GM23338 (cell line): Measurements from ENCODE around the gene RFX3.

Experiments used
- POLR2AphosphoS5 ChIP-seq: IDR thresholded peaks from 2 replicates; pipeline ENCODE4 v1.6.1; 2016; ENCODE audit warnings: antibody characterized with exemption, low read depth
- STAT1 ChIP-seq: IDR thresholded peaks from one replicate; pipeline ENCODE4 v1.6.1; 2016; ENCODE audit warnings: antibody characterized with exemption; ENCODE audit not compliant: unreplicated experiment
- TF ChIP-seq, protein P1 (sequence below), 2 experiments: fragments of 200-600 bp in 1 of 2; sonication (generic) in 1 of 2; conservative IDR thresholded peaks; 2 replicates each; pipeline versions ENCODE4 v1.5.1 to v1.6.1; 2016 to 2017; ENCODE audit warnings: antibody characterized with exemption in 2 of 2, low read depth in 2 of 2, mild to moderate bottlenecking in 2 of 2, moderate library complexity in 1 of 2

DNA sequence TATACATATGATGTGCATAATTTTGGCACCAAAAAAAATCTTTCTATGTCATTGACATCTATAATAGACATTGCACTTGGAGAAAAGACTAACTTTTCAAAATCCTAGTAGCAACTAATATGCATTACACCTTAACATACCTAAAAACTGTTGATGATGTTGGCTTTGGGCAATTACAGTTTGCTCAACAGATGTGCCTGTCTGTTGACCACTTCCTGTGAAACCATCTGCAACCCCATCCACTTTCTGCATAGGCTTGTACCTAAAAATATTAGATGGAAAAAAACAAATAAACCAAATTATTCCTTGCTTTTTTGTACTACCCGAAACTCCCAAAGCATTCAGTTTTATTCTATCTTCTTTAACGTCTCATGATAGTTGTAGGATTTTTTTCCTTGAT is 248.6 kb downstream of the RFX3 start:
- TF ChIP-seq, protein P1, sequence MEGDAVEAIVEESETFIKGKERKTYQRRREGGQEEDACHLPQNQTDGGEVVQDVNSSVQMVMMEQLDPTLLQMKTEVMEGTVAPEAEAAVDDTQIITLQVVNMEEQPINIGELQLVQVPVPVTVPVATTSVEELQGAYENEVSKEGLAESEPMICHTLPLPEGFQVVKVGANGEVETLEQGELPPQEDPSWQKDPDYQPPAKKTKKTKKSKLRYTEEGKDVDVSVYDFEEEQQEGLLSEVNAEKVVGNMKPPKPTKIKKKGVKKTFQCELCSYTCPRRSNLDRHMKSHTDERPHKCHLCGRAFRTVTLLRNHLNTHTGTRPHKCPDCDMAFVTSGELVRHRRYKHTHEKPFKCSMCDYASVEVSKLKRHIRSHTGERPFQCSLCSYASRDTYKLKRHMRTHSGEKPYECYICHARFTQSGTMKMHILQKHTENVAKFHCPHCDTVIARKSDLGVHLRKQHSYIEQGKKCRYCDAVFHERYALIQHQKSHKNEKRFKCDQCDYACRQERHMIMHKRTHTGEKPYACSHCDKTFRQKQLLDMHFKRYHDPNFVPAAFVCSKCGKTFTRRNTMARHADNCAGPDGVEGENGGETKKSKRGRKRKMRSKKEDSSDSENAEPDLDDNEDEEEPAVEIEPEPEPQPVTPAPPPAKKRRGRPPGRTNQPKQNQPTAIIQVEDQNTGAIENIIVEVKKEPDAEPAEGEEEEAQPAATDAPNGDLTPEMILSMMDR (conservative IDR thresholded peaks at IDR 0.05; ENCODE audit: low read depth in 2 of 2), result no peak
- TF ChIP-seq POLR2AphosphoS5 (no peak), STAT1 (no peak)
